ENCODE data around the gene METTL16. TPM values are rescaled to one million over a fixed set of nuclear protein-coding genes. Genes with fewer than 3 reads are reported as not detected.

METTL16 gene
- total and polyA plus RNA-seq, 9 of the 15 experiments (the other 6 are each of a cell fraction or from before 2014, with no cell fraction given), result 12.1 to 30.5 (median 19.8) TPM

- H3K4me3 ChIP-seq, result no peak overlapping the region
- no TSS peak for BruUV-seq (replicated peaks)
- H3K9me3 ChIP-seq (replicated peaks; ENCODE audit: control insufficient read depth, insufficient read depth, low read depth, low read length), result no peaks in the 10 kb centered on the region
- no peaks in the 10 kb centered on the region for H3K79me2 ChIP-seq (ENCODE audit: control insufficient read depth, insufficient read depth, low read length)
- CTCF ChIA-PET (ENCODE audit: low intra/inter-chr PET ratio), result no interaction called here
- WGBS (ENCODE audit: insufficient coverage, low coverage, missing lambda C conversion rate), result 79% methylated on average over 20 of the region's 30 CpGs
- no peak for FAIRE-seq
- no peak overlapping the region for H3K27ac ChIP-seq (ENCODE audit: extremely low read depth, low read depth, low read length)
- intact Hi-C loops (cut with micrococcal nuclease), result no loop called here
- POLR2A ChIA-PET, result interaction anchor here (0.7 to 2.2 kb wide), 3 partner anchors 11 to 808 kb away, joined by 3 to 8 read pairs (median 4); no protein-coding TSS in a partner anchor
- TF ChIP-seq KDM1A (IDR thresholded peaks at IDR 0.05) (0 out of 4 replicates have a peak, but pooled peaks of 1 of the 2 experiments have one; percentile 34), HDAC2 (IDR thresholded peaks at IDR 0.05) (no peak), BCOR (IDR thresholded peaks at IDR 0.05) (peak; percentile 40; the same call in 1 of the 2 replicates)
- in situ Hi-C loops (cut with MboI), result no loop called here
- H3K27me3 ChIP-seq (ENCODE audit: control insufficient read depth in 2 of 2, insufficient read depth in 2 of 2, low read length in 2 of 2), result no peaks in the 10 kb centered on the region
- no peaks in the 10 kb centered on the region for H3K36me3 ChIP-seq (ENCODE audit: control insufficient read depth, insufficient read depth, low read length)
- no peak for ATAC-seq
- H3K4me2 ChIP-seq (ENCODE audit: insufficient read depth, low read length), result no peak overlapping the region
- no peaks in the 10 kb centered on the region for H4K20me1 ChIP-seq (replicated peaks; ENCODE audit: control insufficient read depth, insufficient read depth, low read length)
- H3K4me1 ChIP-seq (replicated peaks in 1 of 2; ENCODE audit: control insufficient read depth in 2 of 2, insufficient read depth in 2 of 2, low read length in 2 of 2), result peaks cover 0 to 13% of the 10 kb centered on the region in 2 experiments; a peak in 2 of 5 replicates
- H3K9ac ChIP-seq (ENCODE audit: insufficient read depth in 1 of 2, low read depth in 2 of 2, low read length in 2 of 2), result peak overlapping the region in 1 of 2 experiments; percentile 5; a peak in 1 of 4 replicates
- no peak overlapping the region for H2AFZ ChIP-seq (ENCODE audit: low read depth, low read length)
- no peak for DNase-seq (ENCODE audit: extremely low read depth in 1 of 4, low spot score in 3 of 4)
- H3K9me1 ChIP-seq (ENCODE audit: control insufficient read depth, insufficient read depth, low read length), result no peaks in the 10 kb centered on the region
Measured at GRCh38 chr17:2371183-2372130, 140.2 kb downstream of the METTL16 start.

GRCh38 chr17:2370211-2370589 is 141.5 kb downstream of the METTL16 start:
- Histone ChIP-seq H2AFZ (ENCODE audit: low read depth, low read length) (no peak overlapping the region), H3K9me3 (replicated peaks; ENCODE audit: control insufficient read depth, insufficient read depth, low read depth, low read length) (no peaks in the 10 kb centered on the region), H3K79me2 (ENCODE audit: control insufficient read depth, insufficient read depth, low read length) (no peaks in the 10 kb centered on the region), H3K27ac (ENCODE audit: extremely low read depth, low read depth, low read length) (no peak overlapping the region), H3K4me3 (no peak overlapping the region), H3K9ac (ENCODE audit: insufficient read depth in 1 of 2, low read depth in 2 of 2, low read length in 2 of 2) (peak overlapping the region in 1 of 2 experiments; percentile 68; a peak in 2 of 4 replicates), H3K4me1 (replicated peaks in 1 of 2; ENCODE audit: control insufficient read depth in 2 of 2, insufficient read depth in 2 of 2, low read length in 2 of 2) (peaks cover 0 to 7% of the 10 kb centered on the region in 2 experiments; a peak in 2 of 5 replicates), H3K9me1 (ENCODE audit: control insufficient read depth, insufficient read depth, low read length) (no peaks in the 10 kb centered on the region), H3K36me3 (ENCODE audit: control insufficient read depth, insufficient read depth, low read length) (no peaks in the 10 kb centered on the region), H4K20me1 (replicated peaks; ENCODE audit: control insufficient read depth, insufficient read depth, low read length) (no peaks in the 10 kb centered on the region), H3K27me3 (ENCODE audit: control insufficient read depth in 2 of 2, insufficient read depth in 2 of 2, low read length in 2 of 2) (no peaks in the 10 kb centered on the region), H3K4me2 (ENCODE audit: insufficient read depth, low read length) (no peak overlapping the region)
- in situ Hi-C loops (cut with MboI), result no loop called here
- intact Hi-C loops (cut with micrococcal nuclease), result no loop called here
- FAIRE-seq, result no peak
- no peak for ATAC-seq
- POLR2A ChIA-PET, result interaction anchor here (0.6 to 2.2 kb wide), 3 partner anchors 12 to 379 kb away, joined by 3 to 8 read pairs (median 4); partner anchors contain the start of gene CCDC92B
- 82% methylated on average over 10 of the region's 11 CpGs for WGBS (ENCODE audit: insufficient coverage, low coverage, missing lambda C conversion rate)
- BruUV-seq (replicated peaks), result no TSS peak
- no peak for DNase-seq (ENCODE audit: extremely low read depth in 1 of 4, low spot score in 3 of 4)
- CTCF ChIA-PET (ENCODE audit: low intra/inter-chr PET ratio), result interaction anchor here (1.3 kb wide), 1 partner anchor 46 kb away, joined by 7 read pairs; no protein-coding TSS in a partner anchor
- TF ChIP-seq, protein P1, sequence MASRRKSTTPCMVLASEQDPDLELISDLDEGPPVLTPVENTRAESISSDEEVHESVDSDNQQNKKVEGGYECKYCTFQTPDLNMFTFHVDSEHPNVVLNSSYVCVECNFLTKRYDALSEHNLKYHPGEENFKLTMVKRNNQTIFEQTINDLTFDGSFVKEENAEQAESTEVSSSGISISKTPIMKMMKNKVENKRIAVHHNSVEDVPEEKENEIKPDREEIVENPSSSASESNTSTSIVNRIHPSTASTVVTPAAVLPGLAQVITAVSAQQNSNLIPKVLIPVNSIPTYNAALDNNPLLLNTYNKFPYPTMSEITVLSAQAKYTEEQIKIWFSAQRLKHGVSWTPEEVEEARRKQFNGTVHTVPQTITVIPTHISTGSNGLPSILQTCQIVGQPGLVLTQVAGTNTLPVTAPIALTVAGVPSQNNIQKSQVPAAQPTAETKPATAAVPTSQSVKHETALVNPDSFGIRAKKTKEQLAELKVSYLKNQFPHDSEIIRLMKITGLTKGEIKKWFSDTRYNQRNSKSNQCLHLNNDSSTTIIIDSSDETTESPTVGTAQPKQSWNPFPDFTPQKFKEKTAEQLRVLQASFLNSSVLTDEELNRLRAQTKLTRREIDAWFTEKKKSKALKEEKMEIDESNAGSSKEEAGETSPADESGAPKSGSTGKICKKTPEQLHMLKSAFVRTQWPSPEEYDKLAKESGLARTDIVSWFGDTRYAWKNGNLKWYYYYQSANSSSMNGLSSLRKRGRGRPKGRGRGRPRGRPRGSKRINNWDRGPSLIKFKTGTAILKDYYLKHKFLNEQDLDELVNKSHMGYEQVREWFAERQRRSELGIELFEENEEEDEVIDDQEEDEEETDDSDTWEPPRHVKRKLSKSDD (conservative IDR thresholded peaks at IDR 0.05; ENCODE audit: low read length), result no peak
- no peak for TF ChIP-seq KDM5B (IDR thresholded peaks at IDR 0.05; ENCODE audit: insufficient replicate concordance, low read depth, low read length)
- TF ChIP-seq FOXP1 (CRISPR knock-in tag; IDR thresholded peaks at IDR 0.05), result no peak
- TF ChIP-seq, protein P2, sequence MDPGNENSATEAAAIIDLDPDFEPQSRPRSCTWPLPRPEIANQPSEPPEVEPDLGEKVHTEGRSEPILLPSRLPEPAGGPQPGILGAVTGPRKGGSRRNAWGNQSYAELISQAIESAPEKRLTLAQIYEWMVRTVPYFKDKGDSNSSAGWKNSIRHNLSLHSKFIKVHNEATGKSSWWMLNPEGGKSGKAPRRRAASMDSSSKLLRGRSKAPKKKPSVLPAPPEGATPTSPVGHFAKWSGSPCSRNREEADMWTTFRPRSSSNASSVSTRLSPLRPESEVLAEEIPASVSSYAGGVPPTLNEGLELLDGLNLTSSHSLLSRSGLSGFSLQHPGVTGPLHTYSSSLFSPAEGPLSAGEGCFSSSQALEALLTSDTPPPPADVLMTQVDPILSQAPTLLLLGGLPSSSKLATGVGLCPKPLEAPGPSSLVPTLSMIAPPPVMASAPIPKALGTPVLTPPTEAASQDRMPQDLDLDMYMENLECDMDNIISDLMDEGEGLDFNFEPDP (CRISPR knock-in tag; IDR thresholded peaks at IDR 0.05), result no peak

Data from K562 (cell line).